ENCODE data around the gene CDK19. TPM values are rescaled to one million over a fixed set of nuclear protein-coding genes. Genes with fewer than 3 reads are reported as not detected.

CDK19 gene
- total RNA-seq, 8 experiments from 2014 or later: 15.2 to 37.0 (median 18.8) TPM

DNA sequence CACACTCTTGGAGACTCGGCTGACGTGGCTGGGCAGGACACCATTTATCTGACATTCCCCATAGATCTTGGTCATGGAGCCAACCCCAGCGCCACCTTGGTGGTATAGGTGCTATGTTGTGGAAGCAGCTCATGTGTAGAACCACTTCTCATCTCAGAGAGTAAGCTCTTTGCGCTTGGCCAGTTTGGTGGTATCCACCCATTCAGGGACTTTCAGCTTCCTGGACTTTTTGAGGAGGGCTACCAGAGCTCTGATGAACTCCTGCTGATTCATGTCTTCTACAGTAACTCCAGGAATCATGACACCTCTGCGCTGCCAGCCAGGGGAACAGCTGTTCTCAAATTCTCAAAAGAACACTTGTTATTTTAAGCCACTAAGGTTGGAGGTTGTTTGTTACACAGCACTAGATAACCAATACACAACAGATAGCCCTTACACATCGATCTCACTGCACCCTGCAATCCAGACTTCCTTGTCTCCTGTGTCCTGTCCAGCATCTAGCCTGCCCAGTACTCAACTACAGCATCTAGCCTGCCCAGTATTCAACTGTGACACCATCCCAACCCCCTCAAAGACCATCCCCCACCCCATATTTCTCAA lies 252.9 kb downstream of the CDK19 start:
- Histone ChIP-seq H3K27ac (no peak overlapping the region), H3K4me1 (replicated peaks in 1 of 2) (peaks cover 12 to 18% of the 10 kb centered on the region in 2 donors), H3K4me3 (no peak overlapping the region)
- WGBS, 10 experiments: 74 to 100% (median 87%) methylated on average over 1 to 4 of the region's 6 CpGs; no CpG with 5 or more reads in 4 of the 10 experiments
- in situ Hi-C loops (cut with MboI; ENCODE audit: low pct_unique_long_range_greater_than_20kb in 2 of 9, low sequenced_read_pairs in 9 of 9, unreplicated experiment in 9 of 9): no loop called here
- no peak for ATAC-seq (replicated peaks in 6 of 8)

DNA sequence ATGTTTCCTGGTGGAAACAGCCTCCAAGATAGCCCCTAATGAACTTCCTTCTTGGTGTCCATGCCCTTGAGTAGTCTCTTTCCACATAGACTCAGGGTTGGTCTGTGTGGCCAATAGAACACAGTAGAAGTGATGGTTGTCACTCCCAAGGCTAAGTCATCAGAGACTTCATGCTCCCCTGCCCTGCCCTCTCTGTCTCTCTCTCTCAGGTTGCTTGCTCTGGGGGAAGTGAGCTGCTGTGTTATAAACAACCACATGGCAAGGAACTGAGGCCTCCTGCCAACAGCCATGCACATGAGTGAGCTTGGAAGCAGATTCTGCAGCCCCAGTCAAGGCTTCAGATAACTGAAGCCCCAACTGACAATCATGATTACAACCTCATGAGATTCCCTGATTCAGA lies 253.6 kb downstream of the CDK19 start:
- no peak for ATAC-seq (replicated peaks in 6 of 8)
- H3K27ac ChIP-seq: no peak overlapping the region
- H3K4me1 ChIP-seq (replicated peaks in 1 of 2): peaks cover 8 to 12% of the 10 kb centered on the region in 2 donors
- in situ Hi-C loops (cut with MboI; ENCODE audit: low pct_unique_long_range_greater_than_20kb in 2 of 9, low sequenced_read_pairs in 9 of 9, unreplicated experiment in 9 of 9): no loop called here
- H3K4me3 ChIP-seq: no peak overlapping the region

DNA sequence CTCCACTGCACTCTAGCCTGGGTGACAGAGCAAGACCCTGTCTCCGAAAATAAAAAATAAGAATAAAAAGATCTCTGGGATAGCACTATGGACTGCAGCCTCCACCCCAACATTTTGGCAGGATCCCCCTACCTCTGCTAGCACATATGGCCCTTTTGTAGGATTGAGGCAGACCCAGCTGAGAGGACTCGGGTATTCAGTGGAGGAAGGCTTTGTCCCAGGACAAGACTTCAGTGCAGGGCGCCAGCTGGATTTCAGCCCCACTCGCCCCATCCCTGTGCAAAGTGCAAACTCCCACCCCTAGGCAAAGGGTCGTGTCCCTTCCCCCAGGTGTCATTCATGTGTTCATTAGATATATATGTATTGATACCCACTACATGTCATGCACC lies 254.3 kb downstream of the CDK19 start:
- Histone ChIP-seq H3K4me1 (replicated peaks in 1 of 2) (peaks cover 1 to 8% of the 10 kb centered on the region in 2 donors), H3K4me3 (no peak overlapping the region), H3K27ac (no peak overlapping the region)
- 50 to 80% (median 69%) methylated on average over 1 to 4 of the region's 5 CpGs; no CpG with 5 or more reads in 6 of the 10 experiments for WGBS, 10 experiments
- no peak for ATAC-seq (replicated peaks in 6 of 8)
- in situ Hi-C loops (cut with MboI; ENCODE audit: low pct_unique_long_range_greater_than_20kb in 2 of 9, low sequenced_read_pairs in 9 of 9, unreplicated experiment in 9 of 9): no loop called here

DNA sequence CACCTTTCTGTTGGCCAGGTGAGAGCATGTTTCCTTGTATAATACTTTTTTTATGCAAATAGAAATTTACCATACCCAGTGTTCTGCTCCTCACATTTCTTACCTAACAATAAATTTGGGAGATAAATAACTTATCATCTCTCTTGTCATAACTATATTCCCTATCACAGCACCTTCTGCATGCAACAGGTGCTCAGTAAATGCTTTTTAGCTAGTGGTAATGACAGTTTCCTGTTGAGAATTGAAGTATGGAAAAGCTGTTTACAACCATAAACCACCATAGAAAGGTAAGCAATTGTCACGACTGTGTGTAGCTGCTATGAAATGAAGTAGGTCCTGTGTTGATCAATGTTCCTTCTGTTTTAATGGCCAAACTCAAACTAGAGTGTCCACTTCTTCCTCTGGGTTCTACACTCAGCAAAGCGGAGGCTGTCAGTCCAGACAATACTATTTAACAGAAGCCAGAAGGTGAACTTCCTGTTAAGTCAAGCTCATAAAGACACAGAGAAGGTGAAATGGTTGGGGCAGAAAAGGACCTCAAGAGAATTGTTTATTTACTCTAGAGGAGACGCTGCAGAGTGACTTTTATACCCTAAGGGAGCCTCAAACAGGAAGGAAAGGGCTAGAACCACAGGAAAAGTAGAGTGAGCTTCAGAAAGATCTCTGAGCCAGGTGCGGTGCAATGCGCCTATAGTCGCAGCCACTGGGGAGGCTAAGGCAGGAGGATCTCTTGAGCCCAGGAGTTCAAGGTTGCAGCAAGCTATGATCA lies 254.8 kb downstream of the CDK19 start:
- no peak for ATAC-seq (replicated peaks in 6 of 8)
- WGBS, 10 experiments: 52 to 100% (median 77%) methylated on average over 2 to 6 of the region's 6 CpGs; no CpG with 5 or more reads in 2 of the 10 experiments
- H3K27ac ChIP-seq: no peak overlapping the region
- no peak overlapping the region for H3K4me3 ChIP-seq
- in situ Hi-C loops (cut with MboI; ENCODE audit: low pct_unique_long_range_greater_than_20kb in 2 of 9, low sequenced_read_pairs in 9 of 9, unreplicated experiment in 9 of 9): no loop called here
- peaks cover 0 to 2% of the 10 kb centered on the region in 2 donors for H3K4me1 ChIP-seq (replicated peaks in 1 of 2)

Other genes starting within 250 kb of the CDK19 start
- 100 to 1,000 TPM in 2 of 8 experiments, 10 to 100 TPM in 6; 38.0 to 135 (median 48.5) TPM for gene AMD1, start 59.3 kb upstream of the CDK19 start, total RNA-seq
- 10 to 100 TPM; 43.6 to 93.4 (median 72.1) TPM for gene GTF3C6, start 143.2 kb upstream of the CDK19 start, total RNA-seq
- gene RPF2, start 166.6 kb upstream of the CDK19 start, total RNA-seq: 10 to 100 TPM; 27.2 to 51.5 (median 38.4) TPM

Measured in motor neuron (in vitro differentiated cells).